Kidney epithelial cell (primary cell): ENCODE data around the gene NFATC2. TPM values are rescaled to one million over a fixed set of nuclear protein-coding genes. Genes with fewer than 3 reads are reported as not detected.

Experiments
- DNase-seq: peaks from one replicate; pipeline ENCODE4 v3.0.0-alpha.2; 2010; ENCODE audit warnings: low read depth
- H3K27me3 ChIP-seq: 2 replicates; pipeline ENCODE4 v1.6.0; 2011; ENCODE audit warnings: low read length; ENCODE audit not compliant: control insufficient read depth, insufficient read depth
- H3K36me3 ChIP-seq: 2 replicates; pipeline ENCODE4 v1.5.1; 2011; ENCODE audit warnings: low read length; ENCODE audit not compliant: control insufficient read depth, insufficient read depth
- H3K4me3 ChIP-seq: 2 replicates; pipeline ENCODE4 v1.5.1; 2011; ENCODE audit warnings: low read depth, mild to moderate bottlenecking, control low read depth, low read length
- total RNA-seq: library from RNA; depleted of rRNA; stranded (reverse); fragments of >200 nt; gene quantifications from 2 replicates; pipeline ENCODE4 v1.2.3, GENCODE V29; 2015
- TF ChIP-seq, protein P1 (sequence below): IDR thresholded peaks from 2 replicates; pipeline ENCODE4 v1.5.1; 2011; ENCODE audit warnings: mild to moderate bottlenecking, moderate library complexity, low read length, control low read depth, inconsistent platforms; ENCODE audit not compliant: insufficient read depth, poor library complexity, severe bottlenecking

The NFATC2 gene
- total RNA-seq, 1 donor from 2014 or later, result 2.9 TPM

DNA sequence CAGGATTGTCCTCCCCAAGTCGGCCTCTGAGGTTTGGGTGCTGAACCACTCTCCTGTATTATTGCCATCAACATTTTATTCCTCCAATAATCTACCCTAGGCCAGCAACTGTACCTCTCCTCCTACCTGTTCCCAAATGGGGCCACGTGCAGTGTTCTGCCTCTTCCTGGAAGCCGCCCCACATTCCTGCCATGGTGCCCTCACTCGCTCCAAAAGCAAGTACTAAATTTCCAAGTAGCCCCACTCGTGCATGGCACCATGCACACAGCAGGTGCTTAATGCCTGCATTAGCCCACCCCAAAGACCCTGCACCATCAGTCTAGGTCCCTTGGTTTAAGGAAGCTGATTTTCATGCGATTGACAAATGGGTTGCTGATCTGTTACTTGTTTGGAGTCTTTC is 147.8 kb downstream of the NFATC2 start:
- no peaks in the 10 kb centered on the region for H3K36me3 ChIP-seq
- H3K27me3 ChIP-seq, result no peaks in the 10 kb centered on the region
- no peak overlapping the region for H3K4me3 ChIP-seq
- TF ChIP-seq, protein P1, sequence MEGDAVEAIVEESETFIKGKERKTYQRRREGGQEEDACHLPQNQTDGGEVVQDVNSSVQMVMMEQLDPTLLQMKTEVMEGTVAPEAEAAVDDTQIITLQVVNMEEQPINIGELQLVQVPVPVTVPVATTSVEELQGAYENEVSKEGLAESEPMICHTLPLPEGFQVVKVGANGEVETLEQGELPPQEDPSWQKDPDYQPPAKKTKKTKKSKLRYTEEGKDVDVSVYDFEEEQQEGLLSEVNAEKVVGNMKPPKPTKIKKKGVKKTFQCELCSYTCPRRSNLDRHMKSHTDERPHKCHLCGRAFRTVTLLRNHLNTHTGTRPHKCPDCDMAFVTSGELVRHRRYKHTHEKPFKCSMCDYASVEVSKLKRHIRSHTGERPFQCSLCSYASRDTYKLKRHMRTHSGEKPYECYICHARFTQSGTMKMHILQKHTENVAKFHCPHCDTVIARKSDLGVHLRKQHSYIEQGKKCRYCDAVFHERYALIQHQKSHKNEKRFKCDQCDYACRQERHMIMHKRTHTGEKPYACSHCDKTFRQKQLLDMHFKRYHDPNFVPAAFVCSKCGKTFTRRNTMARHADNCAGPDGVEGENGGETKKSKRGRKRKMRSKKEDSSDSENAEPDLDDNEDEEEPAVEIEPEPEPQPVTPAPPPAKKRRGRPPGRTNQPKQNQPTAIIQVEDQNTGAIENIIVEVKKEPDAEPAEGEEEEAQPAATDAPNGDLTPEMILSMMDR, result no peak
- no peak for DNase-seq

DNA sequence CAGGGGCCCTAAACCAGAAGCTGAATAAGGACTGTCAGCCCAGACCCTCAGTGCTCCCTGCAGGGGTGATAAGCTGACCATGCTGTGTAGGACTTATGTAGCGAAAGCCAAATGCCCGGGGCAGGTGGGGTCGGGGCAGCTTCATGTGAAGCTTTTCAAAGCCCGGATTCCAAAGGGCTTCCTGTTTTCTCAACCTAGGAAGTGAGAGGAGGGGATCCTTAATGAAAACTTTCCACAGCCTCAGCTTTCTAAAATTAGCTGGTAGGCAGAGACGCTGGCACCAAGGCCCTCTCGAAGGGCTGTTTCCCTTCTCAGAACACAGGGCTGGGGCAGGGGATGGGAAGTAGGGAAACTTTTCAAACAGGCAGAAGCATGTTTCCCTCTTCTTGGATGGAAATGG is 148.9 kb downstream of the NFATC2 start:
- DNase-seq, result no peak
- TF ChIP-seq, protein P1, result no peak

DNA sequence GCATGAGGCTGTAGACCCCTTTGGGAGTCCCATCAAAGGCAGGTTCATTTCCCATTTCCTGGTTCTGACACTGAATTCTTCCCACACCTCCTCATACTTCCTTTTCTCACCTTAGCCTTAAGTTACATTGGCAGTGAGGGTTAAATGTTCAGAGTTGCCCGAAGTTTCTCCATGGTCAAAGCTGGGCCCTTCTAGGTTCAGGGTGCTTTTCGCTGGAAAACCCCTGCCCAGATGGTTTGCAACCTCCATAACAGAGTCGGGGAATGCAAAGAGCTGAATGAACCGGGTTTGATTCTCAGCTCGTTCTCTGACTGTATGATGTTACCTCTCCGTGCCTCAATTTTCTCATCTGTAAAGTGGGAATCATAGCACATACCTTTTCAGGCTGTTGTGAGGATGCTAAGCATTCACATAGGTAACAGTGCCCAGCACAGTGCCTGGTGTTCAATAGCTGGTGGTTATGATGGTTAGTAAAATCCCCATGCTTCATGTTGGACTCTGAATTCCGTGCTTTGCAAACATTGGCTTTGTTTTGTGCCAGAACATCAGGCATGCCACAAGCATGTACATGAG is 149.8 kb downstream of the NFATC2 start:
- Histone ChIP-seq H3K4me3 (no peak overlapping the region), H3K27me3 (no peaks in the 10 kb centered on the region), H3K36me3 (no peaks in the 10 kb centered on the region)
- no peak for DNase-seq
- TF ChIP-seq, protein P1, result no peak

More for the DNA sequence above, 148.9 kb downstream of the NFATC2 start:
- no peak overlapping the region for H3K4me3 ChIP-seq
- H3K36me3 ChIP-seq, result no peaks in the 10 kb centered on the region
- H3K27me3 ChIP-seq, result no peaks in the 10 kb centered on the region

DNA sequence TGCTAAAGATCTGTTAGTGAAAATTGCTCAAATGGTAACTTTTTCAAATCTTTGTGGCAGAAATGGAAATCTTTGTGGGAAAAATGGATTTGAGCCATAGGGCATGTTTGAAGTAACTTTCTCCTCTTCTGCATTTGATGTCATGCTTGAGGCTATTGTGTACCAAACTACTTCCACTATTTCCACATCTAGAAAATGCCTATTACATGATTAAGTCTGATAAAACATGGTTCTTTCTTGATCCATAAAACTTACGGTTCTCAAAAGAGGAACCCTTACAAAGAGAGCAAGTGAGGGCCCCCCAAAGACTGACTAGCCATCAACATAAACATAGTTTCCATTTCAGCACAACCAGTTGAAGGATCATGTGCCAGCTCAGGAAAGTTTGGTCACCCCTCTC is 150.6 kb downstream of the NFATC2 start:
- Histone ChIP-seq H3K36me3 (no peaks in the 10 kb centered on the region), H3K27me3 (no peaks in the 10 kb centered on the region), H3K4me3 (no peak overlapping the region)
- TF ChIP-seq, protein P1, result no peak
- no peak for DNase-seq

DNA sequence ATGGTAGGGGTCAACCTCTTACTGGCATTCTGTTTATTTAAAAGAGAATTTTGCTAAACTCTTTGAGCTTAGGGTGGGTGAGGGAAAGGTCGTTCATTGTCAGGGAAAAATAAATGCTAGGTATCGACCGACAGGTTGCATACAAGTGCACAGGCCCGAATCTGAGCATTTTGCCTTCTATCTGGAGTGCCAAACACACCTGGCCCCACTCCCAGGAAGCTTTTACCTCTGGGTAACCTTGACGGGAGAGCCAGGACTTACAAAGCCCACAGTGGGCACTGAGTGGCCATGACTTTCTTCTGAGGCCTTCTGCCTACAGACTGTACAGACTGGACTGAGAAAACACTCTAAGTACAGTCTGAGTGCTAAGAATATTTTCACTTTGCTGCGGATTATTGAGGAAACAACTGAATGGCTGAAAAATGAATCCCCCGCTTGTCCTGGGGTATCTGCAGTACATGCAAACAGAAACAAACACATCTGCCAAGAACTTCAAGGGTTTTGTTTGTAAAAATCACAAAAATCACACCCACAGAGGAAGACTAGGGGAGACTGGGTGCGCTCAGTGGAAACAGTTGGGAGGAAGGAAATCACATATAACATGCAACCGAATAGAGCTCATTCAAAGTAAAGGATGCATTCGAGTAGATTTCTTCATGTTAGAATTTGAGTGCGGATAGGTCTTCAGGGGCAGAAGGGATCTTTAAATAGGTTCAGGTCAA is 152.8 kb downstream of the NFATC2 start:
- DNase-seq, result no peak
- Histone ChIP-seq H3K4me3 (no peak overlapping the region), H3K36me3 (no peaks in the 10 kb centered on the region), H3K27me3 (no peaks in the 10 kb centered on the region)
- TF ChIP-seq, protein P1, result no peak
